Stimulated activated CD4-positive, alpha-beta T cell treated with anti-CD3 and anti-CD28 coated beads, Interleukin-12 subunit alpha, Interleukin-12 subunit beta, amount 100 ng/mL, for 24 hours (primary cell): ENCODE measurements around the gene SNN.

Experiments used
- DNase-seq, 2 experiments: peaks; one replicate each; pipeline ENCODE4 v3.0.0-alpha.2; 2020; ENCODE audit warnings: low read depth in 2 of 2

SNN gene

GRCh38 chr16:11679941-11680911 lies 12.0 kb downstream of the SNN start:
- DNase-seq = no peak

GRCh38 chr16:11681556-11681955 lies 13.3 kb downstream of the SNN start:
- DNase-seq = no peak

GRCh38 chr16:11681976-11682654 lies 13.9 kb downstream of the SNN start:
- no peak for DNase-seq

DNA sequence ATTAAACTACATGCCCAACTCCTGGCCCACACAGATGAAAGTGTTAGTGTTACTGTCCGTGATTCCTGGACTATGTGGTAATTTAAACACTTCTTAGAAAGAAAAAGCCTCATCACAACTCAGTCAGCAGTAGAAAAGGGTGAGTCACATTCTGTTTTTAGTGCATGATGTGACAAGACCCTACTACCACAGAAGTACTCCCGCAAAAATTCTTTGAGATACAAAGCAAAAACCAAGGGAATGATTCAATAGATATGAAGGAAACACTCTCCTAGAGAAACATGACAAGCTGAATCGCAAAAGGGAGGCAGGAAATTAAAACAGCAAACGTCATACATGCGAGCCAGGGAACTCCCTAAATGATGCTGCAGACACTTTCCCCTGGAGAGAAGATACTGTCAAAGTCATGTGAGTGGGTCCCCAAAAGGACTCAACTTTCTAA lies 14.4 kb downstream of the SNN start:
- no peak for DNase-seq

- DNase-seq = no peak
These were observed 14.9 kb downstream of the SNN start for GRCh38 chr16:11683145-11683544.

- DNase-seq = no peak
These were observed 16.2 kb downstream of the SNN start for GRCh38 chr16:11684231-11685025.

- DNase-seq = no peak
These were observed 17.8 kb downstream of the SNN start for GRCh38 chr16:11685844-11686618.

DNA sequence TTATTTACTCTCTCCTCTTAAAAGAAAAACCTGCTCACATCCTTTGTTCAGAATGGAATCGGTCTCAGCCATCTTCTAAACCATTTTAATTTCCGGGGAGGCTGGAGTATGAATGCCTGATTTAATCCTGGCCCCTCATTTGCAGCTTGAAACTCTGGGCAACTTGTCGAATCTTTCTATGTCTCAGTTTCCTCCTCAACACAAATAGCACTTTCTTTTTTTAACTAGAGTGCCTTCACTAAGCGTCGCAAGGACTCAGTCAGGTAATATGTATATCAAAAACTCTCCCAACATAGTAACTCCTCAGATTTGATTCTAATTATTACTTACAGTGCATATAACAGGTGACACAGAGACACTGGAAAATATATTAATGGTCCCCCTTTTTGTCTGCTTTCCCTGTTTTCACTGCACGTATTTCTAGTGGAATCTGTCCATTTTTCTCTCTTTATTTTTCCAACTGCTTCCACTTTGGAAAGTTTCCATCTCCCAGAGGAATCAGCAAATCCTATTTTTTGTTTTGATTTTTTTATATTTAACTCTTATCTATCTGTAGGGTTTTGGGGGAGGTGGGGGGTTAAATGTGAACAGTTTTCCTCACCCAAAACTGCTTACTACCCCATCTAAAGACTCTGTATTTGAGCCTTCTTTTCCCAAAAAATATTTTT lies 18.6 kb downstream of the SNN start:
- no peak for DNase-seq

DNA sequence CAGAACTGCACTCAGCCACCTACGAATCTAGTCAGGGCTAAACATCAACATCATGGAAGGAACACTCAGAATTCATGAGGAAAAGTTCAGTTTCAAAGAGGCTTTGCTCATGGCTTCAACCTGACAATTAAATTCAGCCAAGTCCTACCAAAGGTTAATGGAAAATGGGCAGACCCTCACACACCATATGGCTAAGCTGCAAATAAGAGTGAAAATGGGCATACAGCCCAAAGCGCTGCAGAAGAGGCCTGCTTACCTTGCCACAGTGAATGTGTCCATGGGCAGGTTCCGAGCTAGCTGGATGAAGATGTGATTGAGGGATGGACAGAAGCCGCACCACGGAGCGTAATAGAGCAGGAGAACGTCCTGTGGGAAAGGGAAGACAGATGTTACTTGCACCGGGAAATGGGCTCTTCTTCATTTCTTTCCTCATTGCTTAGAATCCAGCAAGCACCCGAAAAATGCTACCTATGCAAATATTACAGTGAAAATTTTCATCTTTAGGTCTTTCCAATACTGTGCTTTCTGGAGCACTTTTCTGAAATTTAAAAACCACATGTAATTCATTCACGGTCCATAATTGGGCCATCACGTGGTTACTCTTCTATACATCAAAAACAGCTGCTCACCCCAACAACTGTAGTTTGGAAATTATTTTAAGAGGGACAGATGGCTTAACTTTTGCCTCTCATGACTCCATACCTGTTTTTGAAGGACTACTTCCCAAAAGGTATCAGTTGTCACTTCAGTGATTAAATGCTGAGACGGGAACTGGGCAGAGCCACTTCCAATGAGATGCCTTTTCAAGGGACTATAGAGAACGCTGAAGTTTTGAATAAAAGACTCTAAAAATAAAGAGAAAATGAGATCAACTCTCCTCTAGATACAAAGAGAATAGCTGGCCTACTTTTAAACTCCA lies 19.6 kb downstream of the SNN start:
- no peak for DNase-seq

DNA sequence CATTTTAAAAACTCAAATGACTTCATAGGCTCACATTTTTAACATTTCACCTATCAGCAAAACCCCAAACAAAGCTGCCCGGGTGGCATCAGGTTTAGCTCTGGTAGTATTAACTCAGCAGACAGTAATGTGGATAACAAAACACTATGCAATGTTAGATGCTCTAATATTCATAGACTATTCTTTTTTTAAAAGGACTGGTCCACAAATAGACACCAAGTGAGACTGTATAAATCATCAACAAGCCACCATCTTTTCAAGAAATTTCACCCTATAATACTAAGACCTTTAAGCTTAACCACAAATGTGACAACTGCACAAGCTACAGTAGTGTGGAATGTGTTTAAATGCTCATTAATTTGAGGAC lies 20.2 kb downstream of the SNN start:
- DNase-seq = no peak

- DNase-seq = no peak
These were observed 21.0 kb downstream of the SNN start for GRCh38 chr16:11689031-11689840.

DNA sequence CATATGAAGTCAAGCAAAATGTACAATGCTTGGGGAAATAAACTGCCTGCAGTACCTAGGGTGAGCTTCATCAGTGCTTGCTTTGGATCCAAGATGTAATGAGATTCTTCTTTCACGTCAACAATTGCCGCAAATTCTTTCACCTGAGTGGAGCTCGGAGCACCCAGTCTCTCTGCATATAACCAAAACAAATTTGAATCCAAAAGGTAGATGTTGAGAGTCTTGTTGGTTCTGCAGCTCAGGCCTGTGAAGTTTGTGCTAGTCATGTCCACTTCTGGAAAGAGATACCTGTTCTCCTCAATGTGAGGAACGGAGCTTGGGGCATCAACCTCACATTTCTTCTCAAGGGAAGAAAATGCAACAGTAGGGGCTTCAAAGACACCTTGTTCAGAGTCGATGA lies 23.0 kb downstream of the SNN start:
- no peak for DNase-seq

DNA sequence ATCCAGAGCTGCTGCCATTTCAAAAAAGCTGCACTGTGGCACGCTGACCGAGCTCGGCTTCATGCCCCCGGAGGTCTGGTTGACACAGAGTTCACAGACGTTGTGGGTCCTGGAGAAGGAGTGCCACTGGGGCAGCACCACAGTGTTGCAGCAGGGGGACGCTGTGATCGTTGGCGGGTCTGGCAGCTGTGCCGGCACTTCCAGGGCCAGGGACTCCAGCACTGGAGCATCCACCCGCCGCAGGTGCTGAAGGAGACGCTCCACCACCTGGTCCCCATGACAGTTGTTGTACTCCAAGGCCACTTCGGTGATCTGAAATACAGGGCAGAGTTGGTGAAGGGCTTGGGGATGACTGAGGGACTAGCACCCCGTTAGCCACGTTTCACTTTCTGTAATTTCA lies 23.5 kb downstream of the SNN start:
- DNase-seq = no peak

DNA sequence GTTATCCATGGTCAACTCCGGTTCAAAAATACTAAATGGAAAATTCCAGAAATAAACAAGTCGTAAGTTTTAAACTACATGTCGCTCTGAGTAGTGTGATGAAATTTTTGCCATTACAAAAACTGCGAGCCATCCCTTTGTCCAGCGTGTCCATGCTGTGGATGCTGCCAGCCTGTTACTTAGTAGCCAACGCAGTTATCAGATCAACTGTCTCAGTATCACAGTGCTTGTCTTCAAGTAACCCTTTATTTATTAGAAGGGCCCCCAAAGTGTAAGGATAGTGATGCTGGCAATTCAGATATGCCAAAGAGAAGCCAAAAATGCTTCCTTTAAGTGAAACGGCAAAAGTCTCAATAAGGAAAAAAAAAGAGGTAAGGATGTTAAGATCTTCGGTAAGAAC lies 23.9 kb downstream of the SNN start:
- DNase-seq = no peak

- DNase-seq = no peak
These were observed 24.4 kb downstream of the SNN start for GRCh38 chr16:11692651-11693050.

DNA sequence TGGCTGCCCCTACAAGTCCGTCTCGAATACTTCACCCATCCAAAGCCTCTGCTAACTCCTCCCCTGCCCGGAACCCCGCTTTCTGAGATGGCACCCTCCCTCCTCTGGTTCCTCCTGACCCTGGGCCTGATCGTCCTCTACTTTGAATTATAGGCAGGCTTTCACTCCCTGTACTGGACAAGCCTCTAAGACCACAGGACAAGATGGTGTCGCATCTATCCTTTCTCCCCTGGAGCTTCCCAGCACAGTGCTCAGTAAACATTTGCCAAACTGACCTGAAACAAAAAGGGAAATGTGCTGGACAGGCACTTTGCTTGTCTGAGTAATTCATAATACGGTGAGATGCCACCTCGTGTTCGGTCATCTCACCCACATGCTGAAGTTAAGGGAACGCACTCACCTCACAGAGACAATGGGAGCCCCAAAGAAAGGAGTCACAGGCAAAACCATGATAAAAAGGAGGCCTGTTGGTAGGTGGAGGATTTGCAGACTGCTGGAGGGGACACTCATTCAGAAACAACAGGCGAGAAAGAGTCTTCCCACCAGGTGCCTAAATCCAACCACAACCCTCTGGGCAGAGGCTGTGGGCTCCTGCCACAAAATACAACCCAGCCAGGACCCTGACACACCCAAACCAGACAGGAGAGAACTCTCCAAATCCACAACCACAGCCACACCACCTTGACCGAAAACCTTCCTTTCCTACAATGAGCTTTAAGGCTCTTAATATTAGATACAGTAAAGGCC lies 28.2 kb downstream of the SNN start:
- no peak for DNase-seq

DNA sequence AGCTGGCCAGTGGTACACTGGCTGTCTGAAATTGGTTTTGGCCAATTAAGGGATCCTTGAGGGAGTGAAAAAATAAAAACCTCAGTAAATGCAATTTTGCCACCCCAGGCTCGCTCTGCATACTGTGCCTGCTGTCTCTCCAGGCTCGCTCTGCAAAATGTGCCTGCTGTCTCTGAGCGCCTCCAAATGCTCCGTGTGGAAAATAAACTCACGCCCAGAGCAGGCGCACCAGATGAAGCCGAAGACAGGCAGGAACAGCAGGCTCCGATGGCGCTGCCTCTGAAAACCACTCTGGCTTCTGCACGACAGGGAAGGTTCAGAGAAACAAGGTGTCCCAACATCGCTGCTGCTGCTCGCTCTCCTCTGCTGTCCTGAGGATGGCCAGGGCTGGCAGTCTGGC lies 29.1 kb downstream of the SNN start:
- no peak for DNase-seq

GRCh38 chr16:11698271-11698689 lies 30.0 kb downstream of the SNN start:
- peak in 1 of 2 experiments; percentile 13 for DNase-seq
